ENCODE results near the gene SEM1.
"Not testable (repeated sequence)": the region's sequence is repeated elsewhere in the genome, so short reads cannot be mapped to it uniquely, and the experiment has no call there.

SEM1 gene

GRCh38 chr7:96707901-96708774 lies 1.5 kb downstream of the SEM1 start:
- no peak overlapping the region for H3K27ac ChIP-seq (ENCODE audit: insufficient read depth, low read length, poor library complexity, severe bottlenecking)

GRCh38 chr7:96701258-96701657 lies 8.4 kb downstream of the SEM1 start:
- Histone ChIP-seq H3K27me3 (replicated peaks; ENCODE audit: control insufficient read depth, insufficient read depth, low read length, poor library complexity, severe bottlenecking) (no peaks in the 10 kb centered on the region), H3K4me1 (ENCODE audit: control insufficient read depth, insufficient read depth, low read length, poor library complexity, severe bottlenecking) (peaks cover 7% of the 10 kb centered on the region), H3K9me3 (ENCODE audit: control insufficient read depth, low read length) (no peaks in the 10 kb centered on the region), H3K27ac (ENCODE audit: insufficient read depth, low read length, poor library complexity, severe bottlenecking) (no peak overlapping the region), H3K4me3 (ENCODE audit: insufficient read depth, low read depth, low read length, poor library complexity, severe bottlenecking) (no peak overlapping the region), H3K36me3 (ENCODE audit: control insufficient read depth, insufficient read depth, low read length) (no peaks in the 10 kb centered on the region)
- DNase-seq, result no peak

More at GRCh38 chr7:96707901-96708774, 1.5 kb downstream of the SEM1 start:
- peak overlapping the region; percentile 87 for H3K4me3 ChIP-seq (ENCODE audit: insufficient read depth, low read depth, low read length, poor library complexity, severe bottlenecking)
- peaks cover 9% of the 10 kb centered on the region for H3K4me1 ChIP-seq (ENCODE audit: control insufficient read depth, insufficient read depth, low read length, poor library complexity, severe bottlenecking)
- no peak for DNase-seq
- no peaks in the 10 kb centered on the region for H3K9me3 ChIP-seq (ENCODE audit: control insufficient read depth, low read length)
- no peaks in the 10 kb centered on the region for H3K27me3 ChIP-seq (replicated peaks; ENCODE audit: control insufficient read depth, insufficient read depth, low read length, poor library complexity, severe bottlenecking)
- no peaks in the 10 kb centered on the region for H3K36me3 ChIP-seq (ENCODE audit: control insufficient read depth, insufficient read depth, low read length)

- no peaks in the 10 kb centered on the region for H3K27me3 ChIP-seq (replicated peaks; ENCODE audit: control insufficient read depth, insufficient read depth, low read length, poor library complexity, severe bottlenecking)
- no peak overlapping the region for H3K27ac ChIP-seq (ENCODE audit: insufficient read depth, low read length, poor library complexity, severe bottlenecking)
- H3K4me1 ChIP-seq (ENCODE audit: control insufficient read depth, insufficient read depth, low read length, poor library complexity, severe bottlenecking), result peaks cover 7% of the 10 kb centered on the region
- no peaks in the 10 kb centered on the region for H3K9me3 ChIP-seq (ENCODE audit: control insufficient read depth, low read length)
- H3K4me3 ChIP-seq (ENCODE audit: insufficient read depth, low read depth, low read length, poor library complexity, severe bottlenecking), result no peak overlapping the region
- DNase-seq, result no peak
- no peaks in the 10 kb centered on the region for H3K36me3 ChIP-seq (ENCODE audit: control insufficient read depth, insufficient read depth, low read length)
Observed at GRCh38 chr7:96700516-96700915, 9.1 kb downstream of the SEM1 start.

GRCh38 chr7:96699219-96699871 lies 10.3 kb downstream of the SEM1 start:
- no peak for DNase-seq
- no peaks in the 10 kb centered on the region for H3K27me3 ChIP-seq (replicated peaks; ENCODE audit: control insufficient read depth, insufficient read depth, low read length, poor library complexity, severe bottlenecking)
- peaks cover 7% of the 10 kb centered on the region for H3K4me1 ChIP-seq (ENCODE audit: control insufficient read depth, insufficient read depth, low read length, poor library complexity, severe bottlenecking)
- no peak overlapping the region for H3K4me3 ChIP-seq (ENCODE audit: insufficient read depth, low read depth, low read length, poor library complexity, severe bottlenecking)
- no peak overlapping the region for H3K27ac ChIP-seq (ENCODE audit: insufficient read depth, low read length, poor library complexity, severe bottlenecking)
- H3K9me3 ChIP-seq (ENCODE audit: control insufficient read depth, low read length), result no peaks in the 10 kb centered on the region
- peaks cover 2% of the 10 kb centered on the region for H3K36me3 ChIP-seq (ENCODE audit: control insufficient read depth, insufficient read depth, low read length)

GRCh38 chr7:96698449-96698848 lies 11.2 kb downstream of the SEM1 start:
- not testable (repeated sequence) for DNase-seq; H3K27me3 ChIP-seq (replicated peaks; ENCODE audit: control insufficient read depth, insufficient read depth, low read length, poor library complexity, severe bottlenecking); H3K4me1 ChIP-seq (ENCODE audit: control insufficient read depth, insufficient read depth, low read length, poor library complexity, severe bottlenecking); H3K36me3 ChIP-seq (ENCODE audit: control insufficient read depth, insufficient read depth, low read length); H3K27ac ChIP-seq (ENCODE audit: insufficient read depth, low read length, poor library complexity, severe bottlenecking); H3K4me3 ChIP-seq (ENCODE audit: insufficient read depth, low read depth, low read length, poor library complexity, severe bottlenecking); H3K9me3 ChIP-seq (ENCODE audit: control insufficient read depth, low read length)

- no peak for DNase-seq
- peaks cover 7% of the 10 kb centered on the region for H3K36me3 ChIP-seq (ENCODE audit: control insufficient read depth, insufficient read depth, low read length)
- no peak overlapping the region for H3K27ac ChIP-seq (ENCODE audit: insufficient read depth, low read length, poor library complexity, severe bottlenecking)
- peaks cover 7% of the 10 kb centered on the region for H3K4me1 ChIP-seq (ENCODE audit: control insufficient read depth, insufficient read depth, low read length, poor library complexity, severe bottlenecking)
- H3K27me3 ChIP-seq (replicated peaks; ENCODE audit: control insufficient read depth, insufficient read depth, low read length, poor library complexity, severe bottlenecking), result no peaks in the 10 kb centered on the region
- no peak overlapping the region for H3K4me3 ChIP-seq (ENCODE audit: insufficient read depth, low read depth, low read length, poor library complexity, severe bottlenecking)
- no peaks in the 10 kb centered on the region for H3K9me3 ChIP-seq (ENCODE audit: control insufficient read depth, low read length)
Observed at GRCh38 chr7:96697822-96698221, 11.8 kb downstream of the SEM1 start.

- H3K36me3 ChIP-seq (ENCODE audit: control insufficient read depth, insufficient read depth, low read length), result peaks cover 18% of the 10 kb centered on the region
- no peaks in the 10 kb centered on the region for H3K4me1 ChIP-seq (ENCODE audit: control insufficient read depth, insufficient read depth, low read length, poor library complexity, severe bottlenecking)
Observed at GRCh38 chr7:96695581-96695980, 14.1 kb downstream of the SEM1 start.

GRCh38 chr7:96694082-96694481 lies 15.6 kb downstream of the SEM1 start:
- Histone ChIP-seq H3K27ac (ENCODE audit: insufficient read depth, low read length, poor library complexity, severe bottlenecking) (no peak overlapping the region), H3K9me3 (ENCODE audit: control insufficient read depth, low read length) (no peaks in the 10 kb centered on the region), H3K36me3 (ENCODE audit: control insufficient read depth, insufficient read depth, low read length) (peaks cover 25% of the 10 kb centered on the region), H3K27me3 (replicated peaks; ENCODE audit: control insufficient read depth, insufficient read depth, low read length, poor library complexity, severe bottlenecking) (no peaks in the 10 kb centered on the region), H3K4me1 (ENCODE audit: control insufficient read depth, insufficient read depth, low read length, poor library complexity, severe bottlenecking) (no peaks in the 10 kb centered on the region), H3K4me3 (ENCODE audit: insufficient read depth, low read depth, low read length, poor library complexity, severe bottlenecking) (no peak overlapping the region)
- no peak for DNase-seq

More at GRCh38 chr7:96695581-96695980, 14.1 kb downstream of the SEM1 start:
- Histone ChIP-seq H3K27me3 (replicated peaks; ENCODE audit: control insufficient read depth, insufficient read depth, low read length, poor library complexity, severe bottlenecking) (no peaks in the 10 kb centered on the region), H3K27ac (ENCODE audit: insufficient read depth, low read length, poor library complexity, severe bottlenecking) (no peak overlapping the region), H3K9me3 (ENCODE audit: control insufficient read depth, low read length) (no peaks in the 10 kb centered on the region), H3K4me3 (ENCODE audit: insufficient read depth, low read depth, low read length, poor library complexity, severe bottlenecking) (no peak overlapping the region)
- DNase-seq, result no peak

GRCh38 chr7:96691702-96692101 lies 17.9 kb downstream of the SEM1 start:
- H3K27ac ChIP-seq (ENCODE audit: insufficient read depth, low read length, poor library complexity, severe bottlenecking), result no peak overlapping the region
- no peaks in the 10 kb centered on the region for H3K27me3 ChIP-seq (replicated peaks; ENCODE audit: control insufficient read depth, insufficient read depth, low read length, poor library complexity, severe bottlenecking)
- no peak overlapping the region for H3K4me3 ChIP-seq (ENCODE audit: insufficient read depth, low read depth, low read length, poor library complexity, severe bottlenecking)
- peaks cover 26% of the 10 kb centered on the region for H3K36me3 ChIP-seq (ENCODE audit: control insufficient read depth, insufficient read depth, low read length)
- H3K9me3 ChIP-seq (ENCODE audit: control insufficient read depth, low read length), result no peaks in the 10 kb centered on the region
- H3K4me1 ChIP-seq (ENCODE audit: control insufficient read depth, insufficient read depth, low read length, poor library complexity, severe bottlenecking), result no peaks in the 10 kb centered on the region
- DNase-seq, result no peak

GRCh38 chr7:96689414-96689813 lies 20.2 kb downstream of the SEM1 start:
- Histone ChIP-seq H3K27me3 (replicated peaks; ENCODE audit: control insufficient read depth, insufficient read depth, low read length, poor library complexity, severe bottlenecking) (no peaks in the 10 kb centered on the region), H3K4me3 (ENCODE audit: insufficient read depth, low read depth, low read length, poor library complexity, severe bottlenecking) (no peak overlapping the region), H3K4me1 (ENCODE audit: control insufficient read depth, insufficient read depth, low read length, poor library complexity, severe bottlenecking) (peaks cover 3% of the 10 kb centered on the region), H3K36me3 (ENCODE audit: control insufficient read depth, insufficient read depth, low read length) (peaks cover 25% of the 10 kb centered on the region), H3K9me3 (ENCODE audit: control insufficient read depth, low read length) (no peaks in the 10 kb centered on the region), H3K27ac (ENCODE audit: insufficient read depth, low read length, poor library complexity, severe bottlenecking) (no peak overlapping the region)
- no peak for DNase-seq

All from effector memory CD4-positive, alpha-beta T cell (primary cell).